GM19324 (cell line): ENCODE measurements around the gene MRPL14.

Source experiments
- ATAC-seq: cut with Tn5 transposase; IDR thresholded peaks from one replicate; pipeline ENCODE4 v1.9.1; 2021; ENCODE audit warnings: mild to moderate bottlenecking, moderate library complexity; ENCODE audit not compliant: unreplicated experiment, low FRiP score

MRPL14 gene

GRCh38 chr6:44127186-44128019 is at the start of gene MRPL14, which contains the start of gene TMEM63B:
MRPL14 (minus strand) TSS chr6:44127452; CDS start chr6:44116611, 10,841 bp downstream.
TMEM63B (plus strand) TSS chr6:44127554; CDS start chr6:44134585, 7,031 bp downstream.
- peak; percentile 83 for ATAC-seq

DNA sequence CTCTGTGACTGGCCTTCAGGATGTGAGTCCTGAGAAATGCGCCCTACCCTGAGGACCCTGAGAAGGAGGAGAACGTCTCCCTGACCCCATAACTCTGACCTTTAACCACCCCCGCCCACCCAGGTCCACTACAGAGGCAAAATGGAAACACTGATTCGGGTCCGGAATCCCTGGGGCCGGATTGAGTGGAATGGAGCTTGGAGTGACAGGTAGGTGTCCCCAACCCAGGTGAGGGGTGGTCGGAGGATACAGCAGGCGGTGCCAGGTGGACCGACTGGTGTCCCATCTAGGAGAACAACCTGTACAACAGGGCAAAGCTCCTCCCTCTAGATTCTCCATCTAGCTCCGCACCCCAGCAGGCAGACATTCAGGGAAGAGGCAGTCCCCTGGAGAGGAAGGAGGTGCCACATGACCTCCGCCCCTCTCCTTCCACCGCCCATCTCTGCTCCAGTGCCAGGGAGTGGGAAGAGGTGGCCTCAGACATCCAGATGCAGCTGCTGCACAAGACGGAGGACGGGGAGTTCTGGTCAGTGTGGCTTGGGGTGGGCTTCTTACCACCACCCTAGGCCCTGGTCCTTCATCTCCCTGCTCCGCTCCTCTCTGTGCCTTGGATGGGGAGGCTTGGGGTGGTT is 49.0 kb upstream of the MRPL14 start:
- no peak for ATAC-seq

- no peak for ATAC-seq
Measured at GRCh38 chr6:44172731-44173500, 45.7 kb upstream of the MRPL14 start.

- ATAC-seq: no peak
Measured at GRCh38 chr6:44171899-44172546, 44.8 kb upstream of the MRPL14 start.

DNA sequence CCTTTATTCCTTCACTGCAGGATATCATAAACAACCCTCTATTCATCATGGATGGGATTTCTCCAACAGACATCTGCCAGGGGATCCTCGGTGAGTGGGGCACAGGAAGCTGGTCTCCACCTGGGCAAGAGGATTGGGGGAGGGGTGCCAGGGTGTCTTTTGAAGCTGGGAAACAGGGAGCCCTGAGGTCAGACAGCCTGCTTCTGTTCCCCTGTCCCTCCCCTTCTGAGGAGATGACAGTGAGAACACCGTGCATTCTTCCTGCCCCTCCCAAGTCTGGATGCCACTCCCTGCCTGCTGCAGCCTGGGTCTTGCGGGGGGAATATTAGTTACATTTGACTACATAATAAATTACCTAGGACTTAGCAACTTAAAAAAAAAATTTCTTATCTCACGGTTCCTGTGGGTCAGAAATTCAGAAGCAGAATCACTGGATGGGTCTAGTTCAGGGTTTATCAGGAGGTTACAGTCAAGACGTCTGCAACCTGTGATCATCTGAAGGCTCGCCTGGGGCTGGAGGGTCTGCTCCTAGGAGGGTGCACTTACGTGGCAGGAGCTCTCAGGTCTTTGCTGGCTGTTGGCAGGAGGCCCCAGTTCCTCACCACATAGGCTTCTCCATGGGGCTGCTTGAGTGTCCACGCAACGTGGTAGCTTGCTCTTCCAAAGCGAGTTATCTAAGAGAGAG is 42.8 kb upstream of the MRPL14 start:
- no peak for ATAC-seq

- no peak for ATAC-seq
Measured at GRCh38 chr6:44169154-44169553, 41.9 kb upstream of the MRPL14 start.

- no peak for ATAC-seq
Measured at GRCh38 chr6:44167567-44167966, 40.3 kb upstream of the MRPL14 start.

GRCh38 chr6:44166591-44167184 is 39.4 kb upstream of the MRPL14 start:
- no peak for ATAC-seq

GRCh38 chr6:44166116-44166515 is 38.9 kb upstream of the MRPL14 start:
- no peak for ATAC-seq

GRCh38 chr6:44162876-44163625 is 35.8 kb upstream of the MRPL14 start:
- ATAC-seq: no peak

GRCh38 chr6:44161997-44162338 is 34.7 kb upstream of the MRPL14 start:
- no peak for ATAC-seq

- ATAC-seq: no peak
Measured at GRCh38 chr6:44158770-44159228, 31.5 kb upstream of the MRPL14 start, which contains the start of gene CAPN11. CAPN11 (plus strand) TSS chr6:44158820; CDS start chr6:44158849, 29 bp downstream.

DNA sequence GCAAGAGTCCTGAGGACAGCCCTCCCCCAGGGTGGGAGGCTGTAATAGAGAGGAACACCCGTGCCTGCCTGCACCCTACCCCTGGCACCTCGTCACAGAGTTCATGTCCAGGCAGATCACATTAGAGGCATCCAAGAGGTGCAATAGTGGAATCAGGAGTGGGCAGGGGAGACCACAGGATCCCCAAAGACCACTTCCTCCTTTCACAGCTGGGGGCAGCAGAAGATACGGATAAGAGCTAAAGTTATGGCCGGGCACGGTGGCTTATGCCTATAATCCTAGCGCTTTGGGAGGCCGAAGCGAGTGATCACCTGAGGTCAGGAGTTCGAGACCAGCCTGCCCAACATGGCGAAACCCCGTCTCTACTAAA is 29.9 kb upstream of the MRPL14 start:
- no peak for ATAC-seq

GRCh38 chr6:44156494-44157151 is 29.4 kb upstream of the MRPL14 start:
- no peak for ATAC-seq

- ATAC-seq: no peak
Measured at GRCh38 chr6:44154067-44154466, 26.8 kb upstream of the MRPL14 start.

DNA sequence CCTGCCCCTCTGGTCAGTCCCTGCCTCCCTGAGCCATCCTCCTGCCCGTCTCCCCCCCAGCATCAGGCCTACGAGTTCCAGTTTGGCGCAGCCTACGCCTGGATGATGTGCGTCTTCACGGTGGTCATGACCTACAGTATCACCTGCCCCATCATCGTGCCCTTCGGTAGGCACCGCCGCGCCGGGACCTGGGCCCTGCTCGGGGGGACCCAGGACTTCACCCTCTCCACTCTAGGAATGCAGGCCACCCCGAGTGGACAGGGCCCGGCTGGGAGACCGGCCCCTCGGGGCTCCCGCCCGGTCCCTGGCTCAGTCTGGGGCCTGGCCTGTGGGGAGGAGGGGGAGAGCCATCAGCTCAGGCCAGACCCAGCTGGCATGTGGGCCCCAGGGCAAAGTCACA is 25.3 kb upstream of the MRPL14 start:
- ATAC-seq: no peak

GRCh38 chr6:44152109-44152461 is 24.8 kb upstream of the MRPL14 start:
- ATAC-seq: no peak

GRCh38 chr6:44151348-44152108 is 24.3 kb upstream of the MRPL14 start:
- no peak for ATAC-seq
